C4-2B (cell line): Measurements from ENCODE around the gene SREBF1.

ENCODE experiments used
- CTCF ChIP-seq: fragments of 450-650 bp; conservative IDR thresholded peaks from 2 replicates; pipeline ENCODE4 v1.5.1; 2017; ENCODE audit warnings: mild to moderate bottlenecking
- ZFX ChIP-seq: fragments of 450-650 bp; IDR thresholded peaks from 2 replicates; pipeline ENCODE4 v1.6.1; 2017

GRCh38 chr17:17853811-17854447 is 17.1 kb upstream of the SREBF1 start:
- no peak for TF ChIP-seq CTCF
- no peak for TF ChIP-seq ZFX
